Skeletal muscle satellite cell (primary cell): ENCODE results near the gene MYH15.

Source experiments
- H3K27me3 ChIP-seq: 2 replicates; pipeline ENCODE4 v1.7.0; 2013; ENCODE audit warnings: low read length; ENCODE audit not compliant: control insufficient read depth, insufficient read depth
- H3K36me3 ChIP-seq: 2 replicates; pipeline ENCODE4 v1.7.0; 2013; ENCODE audit warnings: mild to moderate bottlenecking, control low read depth, low read length; ENCODE audit not compliant: insufficient read depth
- H3K4me1 ChIP-seq: 2 replicates; pipeline ENCODE4 v1.7.0; 2013; ENCODE audit warnings: low read length; ENCODE audit not compliant: control insufficient read depth, insufficient read depth
- H3K4me2 ChIP-seq: 2 replicates; pipeline ENCODE4 v1.7.0; 2013; ENCODE audit warnings: mild to moderate bottlenecking, low read length
- H3K4me3 ChIP-seq: 2 replicates; pipeline ENCODE4 v1.7.0; 2013; ENCODE audit warnings: low read length
- H3K9ac ChIP-seq: 2 replicates; pipeline ENCODE4 v1.7.0; 2013; ENCODE audit warnings: mild to moderate bottlenecking, low read depth, low read length, moderate library complexity
- H3K9me3 ChIP-seq: replicated peaks from 2 replicates; pipeline ENCODE4 v1.7.0; 2013; ENCODE audit warnings: mild to moderate bottlenecking, control low read depth, low read length

Gene MYH15

DNA sequence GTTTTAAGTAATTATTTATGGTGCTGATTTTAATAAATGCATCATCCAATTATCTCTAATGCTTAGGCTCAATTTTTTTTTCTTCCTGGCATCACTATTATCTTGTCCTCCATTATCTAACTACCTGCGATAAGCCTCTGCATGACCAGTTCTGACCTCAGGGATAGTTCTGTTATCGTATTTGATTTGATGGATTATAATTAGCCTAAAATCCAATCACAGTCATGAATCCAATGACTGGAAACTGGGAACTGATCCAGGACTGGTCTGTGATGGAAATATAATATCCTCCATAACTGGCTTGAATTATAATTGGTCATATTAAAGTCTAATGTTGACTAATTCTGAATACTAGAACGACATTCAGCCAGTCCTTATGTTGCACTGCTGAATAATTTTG lies 1.1 kb downstream of the MYH15 start:
- no peaks in the 10 kb centered on the region for H3K9me3 ChIP-seq
- no peak overlapping the region for H3K9ac ChIP-seq
- H3K27me3 ChIP-seq = no peaks in the 10 kb centered on the region
- no peaks in the 10 kb centered on the region for H3K4me1 ChIP-seq
- H3K4me2 ChIP-seq = no peak overlapping the region
- H3K36me3 ChIP-seq = no peaks in the 10 kb centered on the region
- no peak overlapping the region for H3K4me3 ChIP-seq

DNA sequence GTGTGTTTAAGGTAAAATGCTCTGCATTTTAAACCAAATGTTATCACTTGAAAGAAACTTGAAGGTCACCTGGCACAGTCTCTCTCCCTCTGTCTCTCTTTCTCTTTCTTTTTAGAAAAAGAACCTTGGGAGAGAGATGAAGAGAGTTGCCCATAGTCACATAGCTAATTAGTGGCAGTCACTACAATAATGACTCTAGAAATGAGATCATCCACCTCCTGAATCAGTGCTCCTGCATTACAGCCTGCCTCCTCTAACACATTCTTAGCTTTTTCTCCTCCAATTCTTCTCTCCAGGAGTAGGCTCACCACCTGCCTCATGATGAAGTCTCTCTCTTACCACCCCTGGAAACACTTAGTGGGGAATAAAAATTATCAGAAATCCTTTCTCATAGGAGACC lies 2.5 kb downstream of the MYH15 start:
- Histone ChIP-seq H3K27me3 (no peaks in the 10 kb centered on the region), H3K9ac (no peak overlapping the region), H3K4me2 (no peak overlapping the region), H3K9me3 (no peaks in the 10 kb centered on the region), H3K4me1 (no peaks in the 10 kb centered on the region), H3K4me3 (no peak overlapping the region), H3K36me3 (no peaks in the 10 kb centered on the region)

- no peaks in the 10 kb centered on the region for H3K27me3 ChIP-seq
- no peak overlapping the region for H3K4me3 ChIP-seq
- no peaks in the 10 kb centered on the region for H3K9me3 ChIP-seq
- no peak overlapping the region for H3K4me2 ChIP-seq
- no peak overlapping the region for H3K9ac ChIP-seq
- no peaks in the 10 kb centered on the region for H3K4me1 ChIP-seq
- no peaks in the 10 kb centered on the region for H3K36me3 ChIP-seq
Measured at GRCh38 chr3:108505811-108506210, 4.6 kb downstream of the MYH15 start.

- Histone ChIP-seq H3K36me3 (no peaks in the 10 kb centered on the region), H3K4me3 (no peak overlapping the region), H3K4me2 (no peak overlapping the region), H3K9ac (no peak overlapping the region), H3K9me3 (no peaks in the 10 kb centered on the region), H3K27me3 (no peaks in the 10 kb centered on the region), H3K4me1 (no peaks in the 10 kb centered on the region)
Measured at GRCh38 chr3:108503722-108504121, 6.7 kb downstream of the MYH15 start.

GRCh38 chr3:108501535-108501934 lies 8.9 kb downstream of the MYH15 start:
- no peak overlapping the region for H3K4me2 ChIP-seq
- no peaks in the 10 kb centered on the region for H3K9me3 ChIP-seq
- H3K4me3 ChIP-seq = no peak overlapping the region
- no peaks in the 10 kb centered on the region for H3K36me3 ChIP-seq
- H3K9ac ChIP-seq = no peak overlapping the region
- H3K4me1 ChIP-seq = no peaks in the 10 kb centered on the region
- H3K27me3 ChIP-seq = no peaks in the 10 kb centered on the region

GRCh38 chr3:108500728-108501127 lies 9.7 kb downstream of the MYH15 start:
- H3K4me2 ChIP-seq = no peak overlapping the region
- no peaks in the 10 kb centered on the region for H3K36me3 ChIP-seq
- H3K4me3 ChIP-seq = no peak overlapping the region
- H3K9ac ChIP-seq = no peak overlapping the region
- H3K4me1 ChIP-seq = no peaks in the 10 kb centered on the region
- no peaks in the 10 kb centered on the region for H3K9me3 ChIP-seq
- H3K27me3 ChIP-seq = no peaks in the 10 kb centered on the region

GRCh38 chr3:108497271-108497670 lies 13.1 kb downstream of the MYH15 start:
- Histone ChIP-seq H3K4me3 (no peak overlapping the region), H3K9me3 (no peaks in the 10 kb centered on the region), H3K4me2 (no peak overlapping the region)

GRCh38 chr3:108495717-108496116 lies 14.7 kb downstream of the MYH15 start:
- Histone ChIP-seq H3K27me3 (no peaks in the 10 kb centered on the region), H3K9me3 (no peaks in the 10 kb centered on the region), H3K4me3 (no peak overlapping the region), H3K9ac (no peak overlapping the region), H3K36me3 (no peaks in the 10 kb centered on the region), H3K4me2 (no peak overlapping the region), H3K4me1 (no peaks in the 10 kb centered on the region)

More at GRCh38 chr3:108497271-108497670, 13.1 kb downstream of the MYH15 start:
- H3K36me3 ChIP-seq = no peaks in the 10 kb centered on the region
- H3K4me1 ChIP-seq = no peaks in the 10 kb centered on the region
- H3K9ac ChIP-seq = no peak overlapping the region
- H3K27me3 ChIP-seq = no peaks in the 10 kb centered on the region

DNA sequence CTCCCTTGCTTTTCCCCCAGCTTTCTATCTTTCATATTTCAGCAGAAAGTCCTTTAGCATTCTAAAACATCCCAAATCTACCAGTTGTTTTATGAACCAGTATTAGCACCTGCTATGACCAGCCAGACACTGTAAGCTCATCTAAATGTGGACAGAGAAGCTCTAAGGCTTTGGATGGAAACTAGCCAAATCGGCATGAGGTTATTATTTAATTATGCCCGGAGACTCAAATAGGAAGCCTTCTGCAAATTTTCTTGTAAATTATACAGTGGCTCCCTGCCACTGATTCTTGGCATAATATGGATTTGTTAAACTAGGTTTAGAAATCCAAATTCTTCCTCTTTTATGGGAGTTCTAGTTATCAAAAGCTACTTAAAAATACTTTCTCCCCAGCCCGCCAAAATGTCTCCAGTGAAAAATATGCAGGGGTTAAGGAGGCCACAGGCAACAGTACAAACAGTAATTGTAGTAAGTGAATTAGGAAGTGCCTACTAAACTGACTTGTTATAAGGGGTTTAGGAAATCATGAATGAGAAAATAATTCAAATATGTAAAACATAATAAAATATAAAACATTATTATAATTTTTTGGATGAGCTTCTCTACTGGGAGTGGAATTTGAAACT lies 15.4 kb downstream of the MYH15 start:
- Histone ChIP-seq H3K9ac (no peak overlapping the region), H3K36me3 (no peaks in the 10 kb centered on the region), H3K4me2 (no peak overlapping the region), H3K4me1 (no peaks in the 10 kb centered on the region), H3K9me3 (no peaks in the 10 kb centered on the region), H3K4me3 (no peak overlapping the region), H3K27me3 (no peaks in the 10 kb centered on the region)

DNA sequence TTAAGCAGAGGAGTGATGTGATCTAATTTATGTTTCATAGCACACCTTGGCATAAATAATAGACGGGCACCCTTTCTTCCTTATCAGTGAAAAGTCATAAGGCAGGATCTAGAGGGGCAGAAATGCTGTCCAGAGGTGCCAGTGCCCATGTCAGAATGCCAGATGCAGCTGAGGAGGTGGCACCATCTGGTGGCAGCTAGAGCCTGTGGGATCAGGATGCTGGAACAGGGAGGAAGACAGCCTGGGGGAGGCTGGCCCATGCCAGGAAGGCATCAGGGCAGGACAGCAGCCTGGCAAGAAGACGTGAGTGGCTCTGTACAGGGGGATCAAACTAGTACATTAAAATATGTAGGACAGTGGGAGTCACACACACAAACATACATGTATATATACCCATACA lies 16.5 kb downstream of the MYH15 start:
- Histone ChIP-seq H3K4me2 (no peak overlapping the region), H3K9ac (no peak overlapping the region), H3K4me3 (no peak overlapping the region), H3K27me3 (no peaks in the 10 kb centered on the region), H3K4me1 (peaks cover 3% of the 10 kb centered on the region), H3K36me3 (no peaks in the 10 kb centered on the region), H3K9me3 (no peaks in the 10 kb centered on the region)

DNA sequence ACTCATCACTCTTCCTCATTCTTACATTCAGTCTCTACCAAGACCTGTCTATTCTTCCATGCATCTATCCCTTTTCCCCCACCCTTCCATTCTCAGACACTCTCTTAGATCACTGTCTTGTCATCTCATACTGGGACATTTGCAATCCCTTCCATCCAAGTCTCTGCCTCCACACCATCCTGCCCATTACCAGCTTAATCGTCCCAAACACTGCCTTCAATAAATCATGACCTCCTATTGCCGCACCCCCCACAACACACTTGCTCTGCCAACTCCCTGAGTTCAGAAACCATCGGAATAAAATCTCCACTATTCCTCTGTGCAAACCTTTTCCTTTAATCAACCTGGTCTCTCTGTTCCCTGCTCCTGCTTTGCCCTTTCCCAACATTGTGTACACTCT lies 18.9 kb downstream of the MYH15 start:
- no peaks in the 10 kb centered on the region for H3K9me3 ChIP-seq
- H3K27me3 ChIP-seq = no peaks in the 10 kb centered on the region
- no peak overlapping the region for H3K9ac ChIP-seq
- peaks cover 19% of the 10 kb centered on the region for H3K4me1 ChIP-seq
- H3K36me3 ChIP-seq = no peaks in the 10 kb centered on the region
- H3K4me3 ChIP-seq = no peak overlapping the region
- H3K4me2 ChIP-seq = no peak overlapping the region

DNA sequence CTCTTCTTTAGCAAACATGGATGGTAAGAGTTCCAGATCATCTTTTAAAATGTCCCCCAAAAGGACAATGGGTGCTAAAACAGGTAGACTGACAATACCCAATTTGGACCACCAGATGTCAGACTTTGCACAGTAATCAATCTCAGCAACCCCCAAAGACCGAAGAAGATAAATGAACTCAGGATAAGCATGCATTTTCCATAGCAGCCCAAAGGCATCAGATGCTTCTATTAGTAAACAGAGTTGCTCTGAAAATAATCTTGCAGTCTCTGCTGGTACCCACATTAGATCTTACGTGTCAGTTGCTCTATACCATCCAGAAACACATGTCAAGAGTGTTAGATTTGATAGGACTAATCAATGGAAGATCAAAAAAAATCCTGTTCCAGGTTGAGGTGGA lies 20.6 kb downstream of the MYH15 start:
- H3K27me3 ChIP-seq = no peaks in the 10 kb centered on the region
- H3K9ac ChIP-seq = no peak overlapping the region
- H3K4me1 ChIP-seq = peaks cover 23% of the 10 kb centered on the region
- no peaks in the 10 kb centered on the region for H3K36me3 ChIP-seq
- H3K4me3 ChIP-seq = no peak overlapping the region
- H3K4me2 ChIP-seq = no peak overlapping the region
- no peaks in the 10 kb centered on the region for H3K9me3 ChIP-seq
